Pericardium fibroblast (primary cell): Measurements from ENCODE around the gene HTR2A. TPM values are rescaled to one million over a fixed set of nuclear protein-coding genes. Genes with fewer than 3 reads are reported as not detected.

Source experiments
- total RNA-seq: library from RNA; depleted of rRNA; stranded (reverse); fragments of >200 nt; gene quantifications from 2 replicates; pipeline ENCODE4 v1.2.3, GENCODE V29; 2015

HTR2A gene
- 0.34 and 1.2 TPM in 2 replicates for total RNA-seq

GRCh38 chr13:46896341-46897137 is at the start of gene HTR2A:
TSS of gene HTR2A (minus strand) at chr13:46897053. CDS start at chr13:46895906, 1,147 bp downstream.

GRCh38 chr13:46796515-46797474 is 100.1 kb downstream of the HTR2A start, which contains the start of gene ESD:
TSS of gene ESD (minus strand) at chr13:46797161. CDS start at chr13:46791413, 5,748 bp downstream.

Other genes starting within 250 kb of the HTR2A start
- 104 and 145 TPM in 2 replicates for gene ESD, start 99.9 kb downstream of the HTR2A start, total RNA-seq